Muscle of arm (tissue), 12 donors: ENCODE data around the gene PHACTR1. TPM values are rescaled to one million over a fixed set of nuclear protein-coding genes. Genes with fewer than 3 reads are reported as not detected.

Experiments used
- DNase-seq: peaks from one replicate; pipeline ENCODE4 v3.0.0-alpha.2; 2013
- polyA plus RNA-seq, 12 donors: library from polyadenylated mRNA; unstranded; fragments of 120-200 nt; gene quantifications; one replicate each; pipeline ENCODE4 v1.2.1, GENCODE V29; 2013; ENCODE audit not compliant: insufficient read length in 12 of 12

The PHACTR1 gene
- polyA plus RNA-seq, 12 donors, result 4.1 to 25.6 (median 5.3) TPM; not detected in 1

DNA sequence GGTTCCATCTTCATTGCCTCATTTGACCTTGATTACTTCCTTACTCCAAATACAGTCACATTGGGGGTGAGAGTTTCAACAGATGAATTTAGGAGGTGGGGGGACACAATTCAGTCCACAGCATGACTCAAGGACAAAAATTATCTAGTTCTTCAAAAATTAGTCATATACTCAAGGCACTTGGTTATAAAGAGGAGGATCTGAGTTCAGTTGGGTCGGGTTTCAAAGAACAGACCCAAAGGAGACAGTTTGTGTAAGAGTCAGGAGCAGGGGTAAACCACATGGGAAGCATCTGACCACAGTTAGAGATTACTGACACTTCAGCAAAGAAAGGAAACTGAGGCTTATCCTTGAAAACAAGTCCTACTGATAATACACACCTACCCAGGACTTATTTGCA lies 473.8 kb downstream of the PHACTR1 start:
- DNase-seq, result no peak

DNA sequence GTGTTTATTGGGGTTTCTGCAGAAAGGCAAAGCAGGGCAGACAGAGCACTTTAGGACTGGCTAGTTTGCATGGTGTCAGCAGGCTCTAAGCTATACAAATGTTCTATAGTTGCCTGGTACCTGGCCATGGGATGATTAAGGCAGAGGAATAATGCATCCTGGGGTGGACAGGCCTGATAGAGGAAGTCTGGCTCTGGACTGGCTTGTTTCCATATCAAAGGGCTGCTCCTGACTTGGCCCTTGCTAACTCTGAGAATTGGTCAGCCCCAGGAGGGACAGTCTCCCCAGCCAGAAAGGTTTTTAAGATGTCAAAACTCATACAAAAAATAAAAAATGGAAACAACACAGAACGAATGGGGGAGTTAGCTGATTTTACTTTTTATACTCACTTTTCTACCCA lies 474.9 kb downstream of the PHACTR1 start:
- DNase-seq, result no peak

DNA sequence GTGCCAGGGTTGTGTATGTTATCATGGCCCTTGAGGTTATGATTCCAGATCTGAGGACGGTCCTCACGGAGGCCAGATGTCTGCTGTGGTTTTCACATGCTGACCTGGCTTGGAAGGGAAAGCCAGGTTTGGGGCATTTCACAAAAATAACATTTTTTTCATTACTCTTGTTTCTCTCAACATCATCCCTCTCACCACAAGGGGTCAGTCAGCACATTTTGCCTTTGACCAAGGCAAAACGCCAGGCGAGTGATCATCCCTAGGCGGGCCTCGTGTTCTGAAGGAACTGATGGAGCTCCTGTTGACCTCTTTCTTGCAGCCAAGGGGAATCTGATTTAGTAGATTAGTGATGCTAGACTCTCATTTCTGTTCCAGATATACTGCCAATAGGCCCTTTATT lies 478.3 kb downstream of the PHACTR1 start:
- DNase-seq, result peak; percentile 55

DNA sequence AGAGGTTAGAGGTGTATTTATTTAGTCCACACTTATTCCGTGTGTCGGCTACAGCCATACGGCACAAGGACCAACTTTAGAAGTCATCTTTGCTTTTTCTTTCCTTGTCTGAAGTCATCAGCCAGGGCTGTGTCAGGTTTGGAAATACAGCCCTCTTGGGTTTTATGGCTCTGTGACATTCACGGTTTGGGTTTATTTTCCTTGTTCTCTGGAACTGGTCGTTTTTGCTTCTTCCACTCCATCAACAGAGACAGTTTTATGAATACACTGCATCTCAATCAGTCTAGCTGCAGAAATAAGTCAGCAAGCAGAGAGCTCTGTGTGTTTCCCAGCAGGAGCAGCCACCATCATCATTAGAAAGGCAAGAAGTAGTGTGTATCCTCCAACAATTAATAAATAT lies 479.2 kb downstream of the PHACTR1 start:
- no peak for DNase-seq

DNA sequence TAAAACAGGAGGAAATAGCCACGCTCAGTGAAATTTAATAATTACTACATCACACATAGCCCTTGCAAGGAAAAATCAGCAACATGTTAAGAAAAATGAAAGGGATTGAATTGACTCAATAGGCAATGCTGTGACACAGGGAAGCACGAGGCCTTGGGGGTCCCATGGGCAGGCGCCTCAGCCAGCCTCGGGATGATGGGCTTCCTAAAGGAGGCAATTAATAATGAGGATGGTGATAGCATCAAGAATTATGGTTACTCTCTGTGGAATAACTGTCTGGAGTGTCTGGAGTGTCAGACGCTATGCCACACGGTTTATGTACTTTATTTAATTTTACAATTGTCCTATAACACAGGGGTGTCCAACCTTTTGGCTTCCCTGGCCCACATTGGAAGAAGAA lies 481.6 kb downstream of the PHACTR1 start:
- no peak for DNase-seq

DNA sequence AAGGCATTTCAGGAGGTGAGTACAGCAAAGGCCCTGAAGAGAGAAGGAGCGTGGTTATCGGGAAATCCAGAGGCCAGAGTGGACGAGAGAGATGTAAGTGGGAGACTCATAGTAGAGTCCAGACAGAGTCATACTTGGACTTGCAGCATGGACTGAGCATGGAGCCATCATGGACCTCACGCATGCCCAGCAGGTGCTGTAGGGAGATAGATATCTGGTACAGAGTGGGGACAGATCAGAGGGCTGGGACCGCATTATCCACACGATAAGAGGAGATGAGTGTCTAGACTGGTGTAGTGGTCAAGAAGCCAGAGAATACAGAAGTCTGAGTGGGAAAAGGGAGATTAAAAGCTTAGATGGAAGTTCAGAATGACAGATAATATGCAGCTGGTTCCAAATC lies 484.8 kb downstream of the PHACTR1 start:
- no peak for DNase-seq

GRCh38 chr6:13203145-13203544 lies 486.6 kb downstream of the PHACTR1 start:
- no peak for DNase-seq

GRCh38 chr6:13205106-13205505 lies 488.5 kb downstream of the PHACTR1 start:
- no peak for DNase-seq

DNA sequence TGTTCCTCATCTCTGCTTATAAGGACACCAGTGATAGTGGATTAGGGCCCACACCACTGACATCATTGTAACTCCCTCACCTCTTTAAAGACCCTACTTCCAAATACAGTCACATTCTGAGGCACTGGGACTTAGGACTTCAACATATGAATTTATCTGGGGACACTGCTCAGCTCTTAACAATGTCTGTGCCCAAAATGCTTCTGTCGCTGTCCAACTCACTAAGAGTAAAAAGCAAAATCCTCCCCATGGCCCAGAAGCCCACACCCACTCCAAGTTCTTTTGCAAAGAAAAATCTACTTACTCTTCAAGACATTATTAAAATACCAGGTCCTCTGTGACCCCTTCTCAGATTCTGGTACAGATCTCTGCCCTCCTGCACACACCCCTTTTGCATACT lies 495.5 kb downstream of the PHACTR1 start:
- no peak for DNase-seq

DNA sequence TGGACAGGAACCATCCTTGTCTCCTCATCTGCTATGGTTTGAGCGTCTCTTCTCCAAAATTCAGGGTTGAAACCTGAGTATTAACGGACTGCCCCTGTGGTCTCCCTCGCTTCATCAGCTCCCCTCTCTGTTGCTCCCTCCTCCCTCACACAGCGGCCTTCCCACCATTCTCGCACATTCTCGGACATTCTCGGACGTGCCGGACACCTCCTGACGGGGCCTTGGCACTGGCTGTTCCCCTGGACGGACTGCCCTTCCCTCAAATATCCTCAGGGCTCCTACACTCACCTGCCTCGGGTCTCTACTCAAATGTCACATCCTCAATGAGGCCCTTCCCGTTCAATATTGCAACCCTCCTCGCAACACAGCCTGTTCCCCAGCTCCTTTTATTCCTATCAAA lies 496.0 kb downstream of the PHACTR1 start:
- no peak for DNase-seq

GRCh38 chr6:13215390-13215789 lies 498.8 kb downstream of the PHACTR1 start:
- DNase-seq, result no peak

DNA sequence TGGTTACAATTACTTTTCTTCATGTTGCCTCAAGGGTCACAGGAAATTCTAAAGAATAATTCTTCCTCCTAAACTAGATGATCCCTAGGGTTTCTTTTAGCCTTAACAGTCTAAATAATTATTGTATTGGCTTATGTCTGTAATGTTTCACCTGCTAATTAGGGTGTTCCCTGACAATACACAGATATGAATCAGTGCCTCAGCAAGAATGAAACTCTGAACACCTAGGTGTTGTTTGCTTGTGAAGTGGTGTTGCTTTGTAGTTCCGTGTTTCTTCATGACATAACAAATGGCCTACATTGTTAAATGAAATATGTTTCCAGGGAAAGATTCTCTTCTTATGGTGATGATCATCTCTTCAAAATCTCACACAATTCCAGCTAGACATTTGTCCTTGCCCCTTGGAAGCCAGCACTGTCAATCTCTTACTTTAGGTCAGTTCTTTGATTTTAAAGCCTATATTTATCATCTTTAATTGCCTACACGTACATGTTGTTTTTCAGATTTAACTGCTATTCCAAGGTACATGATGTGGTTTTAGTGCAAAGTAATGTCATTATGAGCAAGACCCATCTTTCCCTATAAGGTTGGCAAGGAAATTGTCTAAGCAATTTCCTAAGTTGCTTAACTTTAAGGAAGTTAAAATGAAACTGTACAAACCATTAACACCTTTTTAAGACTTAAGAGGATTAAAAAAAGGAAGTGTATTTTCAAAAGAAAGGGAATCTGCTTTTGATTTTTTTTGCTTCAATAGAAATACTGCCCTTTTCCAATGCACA lies 499.9 kb downstream of the PHACTR1 start:
- DNase-seq, result no peak

GRCh38 chr6:13217206-13217905 lies 500.8 kb downstream of the PHACTR1 start:
- DNase-seq, result no peak

DNA sequence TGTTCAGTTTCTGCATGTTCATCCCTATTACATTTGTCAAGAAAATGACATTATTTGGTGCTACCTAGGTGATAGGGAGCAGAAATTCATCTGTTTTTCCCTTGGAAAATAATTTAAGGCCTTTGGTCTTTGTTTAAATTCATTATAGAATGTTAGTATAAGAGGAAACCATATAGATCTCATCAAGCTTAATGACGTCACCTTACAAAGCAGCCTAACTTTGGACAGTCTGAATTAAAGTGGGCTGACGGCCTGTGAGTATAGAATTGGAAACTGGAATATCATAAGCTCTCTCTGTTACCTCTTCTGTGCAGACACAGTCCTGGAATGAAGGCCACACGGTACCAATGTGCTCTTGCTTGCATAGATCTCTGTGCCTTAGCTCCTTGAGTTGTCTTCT lies 503.7 kb downstream of the PHACTR1 start:
- no peak for DNase-seq

DNA sequence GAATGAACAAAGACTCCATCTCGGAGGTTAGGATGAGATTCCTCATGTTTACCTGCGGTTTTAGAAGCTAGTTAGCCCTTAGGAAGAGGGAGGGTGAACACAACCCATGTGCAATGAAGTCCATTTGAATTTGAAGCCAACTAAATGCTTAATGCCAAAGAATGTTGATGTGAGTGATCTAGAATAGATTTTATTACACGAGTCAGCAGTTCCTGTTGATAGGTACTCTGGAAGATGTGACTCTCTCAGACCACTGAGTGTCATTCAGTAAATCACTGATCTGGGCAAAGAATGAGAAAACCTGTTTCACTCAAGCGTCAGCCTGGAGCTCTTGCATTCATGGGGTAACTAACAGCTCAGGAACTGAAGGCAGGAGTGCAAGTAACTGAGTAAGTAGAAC lies 505.5 kb downstream of the PHACTR1 start:
- DNase-seq, result no peak

DNA sequence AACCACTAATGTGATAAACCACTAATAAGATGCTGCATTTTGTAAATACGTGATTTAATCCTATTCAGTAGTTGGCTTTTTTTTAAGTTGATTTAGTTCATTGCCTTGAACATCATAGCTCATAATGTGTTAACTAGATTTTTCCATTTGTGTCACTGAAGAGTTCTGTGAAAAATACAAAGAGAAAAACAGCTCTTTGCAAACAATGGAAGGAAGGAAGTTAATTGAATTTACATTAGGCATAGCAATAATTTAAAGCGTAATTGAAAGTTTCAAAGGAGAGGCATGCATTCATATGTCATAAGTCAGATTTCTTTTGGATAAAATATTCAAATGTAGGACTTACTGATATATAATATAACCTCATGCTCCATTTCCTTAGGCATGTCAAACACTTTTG lies 509.5 kb downstream of the PHACTR1 start:
- no peak for DNase-seq

- DNase-seq, result no peak
Measured at GRCh38 chr6:13228264-13229204, 512.0 kb downstream of the PHACTR1 start.

DNA sequence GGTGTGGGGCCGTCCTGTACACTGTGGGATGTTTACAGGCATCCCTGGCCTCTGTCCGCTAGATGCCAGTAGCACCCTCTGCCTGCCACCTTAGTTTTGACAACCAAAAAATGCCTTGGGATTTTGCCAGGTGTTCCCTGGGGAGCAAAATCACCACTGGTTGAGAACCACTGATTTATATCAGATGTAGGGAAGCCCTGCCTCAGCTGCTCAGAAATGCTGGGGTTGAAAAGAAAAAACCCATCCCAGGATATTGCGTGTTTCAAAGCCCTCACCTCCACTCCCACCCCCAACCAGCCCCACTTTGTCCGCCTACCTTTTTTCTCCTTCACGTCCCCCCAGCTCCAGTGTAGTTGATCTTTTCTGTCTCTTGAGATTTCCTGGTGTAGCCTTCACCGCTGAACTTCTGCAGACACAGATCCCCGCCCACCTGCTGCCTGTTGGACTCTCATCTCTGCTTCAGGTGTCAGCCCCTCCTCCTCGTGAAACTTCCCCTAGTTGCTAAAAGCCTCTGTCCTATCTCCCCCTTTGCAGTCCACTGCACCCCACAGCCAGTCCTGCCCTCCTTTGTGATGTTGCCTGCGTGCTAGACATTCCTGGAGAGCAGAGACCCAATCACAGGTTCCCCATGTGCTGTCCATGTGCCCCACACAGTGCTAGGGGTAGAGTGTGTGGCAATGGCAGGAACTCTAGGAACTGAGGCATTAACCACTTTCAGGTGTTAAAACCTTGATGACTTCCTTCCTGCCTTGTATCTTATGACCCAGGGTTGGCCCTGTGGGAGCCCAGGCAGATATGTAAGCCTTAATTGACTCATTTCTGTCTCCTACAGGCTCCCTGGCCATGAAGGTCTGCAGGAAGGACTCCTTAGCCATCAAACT lies 512.9 kb downstream of the PHACTR1 start:
- DNase-seq, result no peak

GRCh38 chr6:13233106-13233505 lies 516.5 kb downstream of the PHACTR1 start:
- DNase-seq, result no peak

GRCh38 chr6:13234130-13234529 lies 517.6 kb downstream of the PHACTR1 start:
- DNase-seq, result no peak

- DNase-seq, result no peak
Measured at GRCh38 chr6:13235339-13235738, 518.8 kb downstream of the PHACTR1 start.
